ENCODE measurements around the gene FLCN.

FLCN gene, protein sequence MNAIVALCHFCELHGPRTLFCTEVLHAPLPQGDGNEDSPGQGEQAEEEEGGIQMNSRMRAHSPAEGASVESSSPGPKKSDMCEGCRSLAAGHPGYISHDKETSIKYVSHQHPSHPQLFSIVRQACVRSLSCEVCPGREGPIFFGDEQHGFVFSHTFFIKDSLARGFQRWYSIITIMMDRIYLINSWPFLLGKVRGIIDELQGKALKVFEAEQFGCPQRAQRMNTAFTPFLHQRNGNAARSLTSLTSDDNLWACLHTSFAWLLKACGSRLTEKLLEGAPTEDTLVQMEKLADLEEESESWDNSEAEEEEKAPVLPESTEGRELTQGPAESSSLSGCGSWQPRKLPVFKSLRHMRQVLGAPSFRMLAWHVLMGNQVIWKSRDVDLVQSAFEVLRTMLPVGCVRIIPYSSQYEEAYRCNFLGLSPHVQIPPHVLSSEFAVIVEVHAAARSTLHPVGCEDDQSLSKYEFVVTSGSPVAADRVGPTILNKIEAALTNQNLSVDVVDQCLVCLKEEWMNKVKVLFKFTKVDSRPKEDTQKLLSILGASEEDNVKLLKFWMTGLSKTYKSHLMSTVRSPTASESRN

DNA sequence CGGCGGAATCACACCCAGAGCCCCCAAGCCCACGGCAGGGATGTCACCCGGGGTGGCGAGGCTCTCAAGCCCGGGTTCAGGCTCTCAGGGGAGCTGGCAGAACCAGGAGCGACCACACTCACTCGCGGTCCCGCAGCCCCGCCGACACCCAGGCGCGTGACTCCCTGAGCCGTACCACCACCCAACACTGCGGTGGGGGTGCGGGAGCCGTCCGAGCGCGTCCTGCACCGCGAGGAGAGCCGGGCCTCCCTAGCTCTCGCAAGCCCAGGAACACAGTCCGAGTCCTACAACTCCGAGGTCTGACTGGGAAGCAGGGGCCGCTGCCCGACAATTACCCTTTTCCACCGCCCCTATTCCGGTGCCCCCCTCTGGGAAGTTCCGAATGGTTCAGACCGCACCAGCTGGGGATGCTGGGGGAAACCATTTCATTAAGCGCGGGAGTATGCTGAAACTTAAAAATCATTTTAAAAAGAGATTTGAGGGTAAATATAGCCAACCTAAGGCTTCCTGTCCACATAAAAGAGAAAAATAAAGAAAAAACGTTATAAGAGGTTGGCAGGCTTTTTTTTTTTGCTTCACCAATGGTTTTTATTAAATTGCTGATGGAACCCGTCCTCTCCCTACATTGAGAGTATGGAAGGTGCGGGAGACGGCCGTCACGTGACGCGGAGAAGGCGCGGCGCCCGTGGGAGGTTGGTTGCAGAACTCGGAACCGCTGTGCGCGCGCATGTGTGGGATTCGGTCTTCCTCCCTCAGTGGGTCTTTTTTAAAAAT lies at the start of gene FLCN:
Gene FLCN (minus strand): TSS at position 143 of the 774 bp plus-strand sequence. CDS start 9,031 bp downstream, outside the sequence.
- ATAC-seq (ENCODE audit: insufficient read depth, low read depth): peak; percentile 93
- peaks cover 28% of the 10 kb centered on the region for H3K4me1 ChIP-seq (ENCODE audit: insufficient read depth, low read length)
- H4K20me1 ChIP-seq (ENCODE audit: insufficient read depth, low read length): peaks cover 6% of the 10 kb centered on the region
- peak within 1 kb of the TSS; percentile 74 to 92 for H3K4me3 ChIP-seq (ENCODE audit: low read depth in 1 of 2, low read length in 2 of 2)
- peaks cover 12% of the 10 kb centered on the region for H3K36me3 ChIP-seq (ENCODE audit: insufficient read depth, low read length)
- H3K79me2 ChIP-seq (ENCODE audit: insufficient read depth, low read length): peaks cover 39% of the 10 kb centered on the region
- H3K27me3 ChIP-seq (ENCODE audit: insufficient read depth, low read length, poor library complexity): no peaks in the 10 kb centered on the region
- peak within 1 kb of the TSS; percentile 95 for H3K4me2 ChIP-seq (ENCODE audit: insufficient read depth, low read length)
- TF ChIP-seq, protein P1, sequence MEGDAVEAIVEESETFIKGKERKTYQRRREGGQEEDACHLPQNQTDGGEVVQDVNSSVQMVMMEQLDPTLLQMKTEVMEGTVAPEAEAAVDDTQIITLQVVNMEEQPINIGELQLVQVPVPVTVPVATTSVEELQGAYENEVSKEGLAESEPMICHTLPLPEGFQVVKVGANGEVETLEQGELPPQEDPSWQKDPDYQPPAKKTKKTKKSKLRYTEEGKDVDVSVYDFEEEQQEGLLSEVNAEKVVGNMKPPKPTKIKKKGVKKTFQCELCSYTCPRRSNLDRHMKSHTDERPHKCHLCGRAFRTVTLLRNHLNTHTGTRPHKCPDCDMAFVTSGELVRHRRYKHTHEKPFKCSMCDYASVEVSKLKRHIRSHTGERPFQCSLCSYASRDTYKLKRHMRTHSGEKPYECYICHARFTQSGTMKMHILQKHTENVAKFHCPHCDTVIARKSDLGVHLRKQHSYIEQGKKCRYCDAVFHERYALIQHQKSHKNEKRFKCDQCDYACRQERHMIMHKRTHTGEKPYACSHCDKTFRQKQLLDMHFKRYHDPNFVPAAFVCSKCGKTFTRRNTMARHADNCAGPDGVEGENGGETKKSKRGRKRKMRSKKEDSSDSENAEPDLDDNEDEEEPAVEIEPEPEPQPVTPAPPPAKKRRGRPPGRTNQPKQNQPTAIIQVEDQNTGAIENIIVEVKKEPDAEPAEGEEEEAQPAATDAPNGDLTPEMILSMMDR (IDR thresholded peaks at IDR 0.05; ENCODE audit: borderline replicate concordance, extremely low read depth, low read length, poor library complexity, severe bottlenecking): no peak
- no peak for TF ChIP-seq EZH2 (IDR thresholded peaks at IDR 0.05; ENCODE audit: borderline replicate concordance, low read depth, low read length, severe bottlenecking)
- H3K9me3 ChIP-seq (ENCODE audit: insufficient read depth, low read length, severe bottlenecking): no peaks in the 10 kb centered on the region
- H3K27ac ChIP-seq (ENCODE audit: low read length): peak within 1 kb of the TSS; percentile 97
- peak within 1 kb of the TSS; percentile 91 for H2AFZ ChIP-seq (ENCODE audit: low read depth, low read length)
- H3K9ac ChIP-seq (ENCODE audit: low read depth, low read length): peak within 1 kb of the TSS; percentile 76
- DNase-seq: peak; percentile 87

DNA sequence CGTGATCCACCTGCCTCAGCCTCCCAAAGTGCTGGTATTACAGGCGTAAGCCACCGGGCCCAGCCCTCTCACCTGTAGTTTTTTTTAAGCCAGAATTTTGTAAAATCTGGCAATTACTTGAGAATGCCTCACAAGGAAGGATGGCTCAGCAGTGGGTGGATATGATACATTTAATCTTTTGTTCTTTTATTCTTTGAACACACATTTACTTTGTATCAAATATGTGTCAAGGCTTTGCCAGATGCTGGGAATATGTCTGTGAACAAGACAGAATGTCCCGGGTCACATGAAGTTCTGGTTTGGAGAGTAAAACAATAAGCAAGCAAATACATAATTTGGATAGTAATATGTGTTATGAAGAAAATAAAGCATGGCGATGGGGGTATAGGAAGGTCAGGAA lies 49.0 kb upstream of the FLCN start:
- Histone ChIP-seq H3K36me3 (ENCODE audit: insufficient read depth, low read length) (no peaks in the 10 kb centered on the region), H3K4me1 (ENCODE audit: insufficient read depth, low read length) (peaks cover 8% of the 10 kb centered on the region), H3K4me2 (ENCODE audit: insufficient read depth, low read length) (no peak overlapping the region), H3K4me3 (ENCODE audit: low read depth in 1 of 2, low read length in 2 of 2) (no peak overlapping the region), H3K9me3 (ENCODE audit: insufficient read depth, low read length, severe bottlenecking) (no peaks in the 10 kb centered on the region), H3K9ac (ENCODE audit: low read depth, low read length) (no peak overlapping the region), H3K79me2 (ENCODE audit: insufficient read depth, low read length) (peaks cover under 1% of the 10 kb centered on the region; the same call in 1 of the 2 replicates), H2AFZ (ENCODE audit: low read depth, low read length) (no peak overlapping the region), H3K27ac (ENCODE audit: low read length) (no peak overlapping the region), H4K20me1 (ENCODE audit: insufficient read depth, low read length) (no peaks in the 10 kb centered on the region), H3K27me3 (ENCODE audit: insufficient read depth, low read length, poor library complexity) (no peaks in the 10 kb centered on the region)
- no peak for DNase-seq
- no peak for ATAC-seq (ENCODE audit: insufficient read depth, low read depth)
- TF ChIP-seq EZH2 (IDR thresholded peaks at IDR 0.05; ENCODE audit: borderline replicate concordance, low read depth, low read length, severe bottlenecking): no peak
- TF ChIP-seq, protein P1 (IDR thresholded peaks at IDR 0.05; ENCODE audit: borderline replicate concordance, extremely low read depth, low read length, poor library complexity, severe bottlenecking): no peak

DNA sequence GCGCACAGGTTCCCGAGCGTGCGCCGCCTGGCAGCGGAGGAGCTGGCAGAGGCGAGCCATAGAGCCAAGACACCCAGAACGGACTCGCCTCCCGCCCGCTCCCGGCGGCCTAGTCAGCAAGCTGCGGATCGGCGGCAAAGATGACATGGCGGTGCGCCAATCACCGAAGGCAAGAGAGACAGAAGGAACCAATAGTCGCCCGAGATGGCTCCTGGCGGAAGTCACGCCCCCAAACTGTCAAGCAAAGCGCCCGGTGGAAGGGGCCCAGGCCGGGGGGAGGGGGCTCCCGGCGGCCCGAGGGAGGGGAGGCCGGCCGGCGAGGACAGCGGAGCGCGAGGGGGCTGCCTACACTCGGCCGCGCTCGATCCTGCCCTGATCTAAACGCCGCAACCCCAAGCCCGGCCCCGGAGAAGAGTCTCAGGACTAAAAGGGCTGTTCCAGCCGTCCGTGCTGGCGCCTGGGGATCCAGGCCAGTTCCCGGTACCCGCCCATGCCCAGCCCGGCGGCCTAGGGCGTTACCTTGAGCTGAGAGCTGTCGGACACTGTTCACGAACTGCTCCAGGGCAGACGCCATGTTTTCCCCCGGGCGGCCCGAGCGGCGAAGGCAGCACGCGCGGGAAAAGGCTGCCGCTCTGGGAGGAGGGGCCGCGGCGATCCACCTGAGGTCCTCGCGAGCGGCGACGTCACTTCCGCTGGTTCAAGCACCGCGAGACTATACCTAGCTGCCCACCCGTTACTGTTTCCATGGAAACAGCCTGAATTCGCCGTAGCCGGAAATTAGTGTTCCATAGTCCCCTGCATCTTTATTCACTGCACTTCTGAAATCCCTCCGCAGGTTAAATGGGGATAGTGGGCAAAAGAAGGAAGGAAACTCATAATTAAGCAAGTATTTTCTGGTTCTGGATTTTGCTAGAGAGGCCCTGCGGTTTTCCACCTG lies 43.9 kb upstream of the FLCN start, which contains the start of gene COPS3:
Gene COPS3 (minus strand): TSS at position 634 of the 937 bp plus-strand sequence. CDS start 60 bp downstream, at position 574.
- peak within 1 kb of the TSS; percentile 65 to 72 for H3K4me3 ChIP-seq (ENCODE audit: low read depth in 1 of 2, low read length in 2 of 2)
- H3K36me3 ChIP-seq (ENCODE audit: insufficient read depth, low read length): peaks cover 11% of the 10 kb centered on the region
- peak within 1 kb of the TSS; percentile 93 for H3K9ac ChIP-seq (ENCODE audit: low read depth, low read length)
- H4K20me1 ChIP-seq (ENCODE audit: insufficient read depth, low read length): peaks cover 40% of the 10 kb centered on the region
- TF ChIP-seq, protein P1 (IDR thresholded peaks at IDR 0.05; ENCODE audit: borderline replicate concordance, extremely low read depth, low read length, poor library complexity, severe bottlenecking): no peak
- TF ChIP-seq EZH2 (IDR thresholded peaks at IDR 0.05; ENCODE audit: borderline replicate concordance, low read depth, low read length, severe bottlenecking): no peak
- H3K27me3 ChIP-seq (ENCODE audit: insufficient read depth, low read length, poor library complexity): no peaks in the 10 kb centered on the region
- DNase-seq (peak; percentile 98), ATAC-seq (ENCODE audit: insufficient read depth, low read depth) (peak; percentile 95)
- peak within 1 kb of the TSS; percentile 97 for H2AFZ ChIP-seq (ENCODE audit: low read depth, low read length)
- no peaks in the 10 kb centered on the region for H3K9me3 ChIP-seq (ENCODE audit: insufficient read depth, low read length, severe bottlenecking)
- H3K4me2 ChIP-seq (ENCODE audit: insufficient read depth, low read length): peak within 1 kb of the TSS; percentile 97
- H3K27ac ChIP-seq (ENCODE audit: low read length): peak within 1 kb of the TSS; percentile 95
- peaks cover 33% of the 10 kb centered on the region for H3K4me1 ChIP-seq (ENCODE audit: insufficient read depth, low read length)
- peaks cover 51% of the 10 kb centered on the region for H3K79me2 ChIP-seq (ENCODE audit: insufficient read depth, low read length)

All from DND-41 (cell line).